GM18505 (cell line): Measurements from ENCODE around the gene RPL3.
"Not testable (repeated sequence)": the region's sequence is repeated elsewhere in the genome, so short reads cannot be mapped to it uniquely, and the experiment has no call there.

ENCODE experiments used
- ATAC-seq: cut with Tn5 transposase; IDR thresholded peaks from one replicate; pipeline ENCODE4 v1.9.1; 2021; ENCODE audit not compliant: unreplicated experiment
- POLR2A ChIP-seq: IDR thresholded peaks from 4 replicates; pipeline ENCODE4 v1.6.1; 2011; ENCODE audit warnings: borderline replicate concordance; ENCODE audit not compliant: insufficient read depth, insufficient read length; ENCODE audit errors: extremely low read depth

Gene RPL3

GRCh38 chr22:39319284-39320022 is at the start of gene RPL3:
TSS of gene RPL3 (minus strand) at chr22:39319623. CDS start at chr22:39319597, 26 bp downstream.
- ATAC-seq = peak; percentile 86

GRCh38 chr22:39369186-39369585 is 49.8 kb upstream of the RPL3 start:
- ATAC-seq = no peak
- no peak for TF ChIP-seq POLR2A

More at GRCh38 chr22:39319284-39320022, at the start of gene RPL3:
- TF ChIP-seq POLR2A = peak; percentile 100

GRCh38 chr22:39368461-39368911 is 49.1 kb upstream of the RPL3 start:
- TF ChIP-seq POLR2A = no peak
- no peak for ATAC-seq

GRCh38 chr22:39367035-39367434 is 47.6 kb upstream of the RPL3 start:
- no peak for ATAC-seq
- no peak for TF ChIP-seq POLR2A

DNA sequence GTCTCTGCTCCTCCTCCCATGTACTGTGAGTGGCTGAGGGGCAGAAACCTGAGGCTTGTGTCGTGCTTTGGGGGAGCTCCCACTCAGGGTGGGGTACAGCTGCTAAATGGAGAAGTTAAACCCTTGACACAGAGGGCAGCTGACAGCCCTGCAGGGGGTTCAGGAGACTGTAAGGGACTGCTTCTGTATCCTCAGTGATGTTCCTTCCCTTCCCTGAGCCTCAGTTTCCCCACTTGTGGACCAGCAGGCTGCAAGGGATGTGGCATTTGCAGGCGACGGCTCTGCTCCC is 46.0 kb upstream of the RPL3 start:
- no peak for TF ChIP-seq POLR2A
- no peak for ATAC-seq

DNA sequence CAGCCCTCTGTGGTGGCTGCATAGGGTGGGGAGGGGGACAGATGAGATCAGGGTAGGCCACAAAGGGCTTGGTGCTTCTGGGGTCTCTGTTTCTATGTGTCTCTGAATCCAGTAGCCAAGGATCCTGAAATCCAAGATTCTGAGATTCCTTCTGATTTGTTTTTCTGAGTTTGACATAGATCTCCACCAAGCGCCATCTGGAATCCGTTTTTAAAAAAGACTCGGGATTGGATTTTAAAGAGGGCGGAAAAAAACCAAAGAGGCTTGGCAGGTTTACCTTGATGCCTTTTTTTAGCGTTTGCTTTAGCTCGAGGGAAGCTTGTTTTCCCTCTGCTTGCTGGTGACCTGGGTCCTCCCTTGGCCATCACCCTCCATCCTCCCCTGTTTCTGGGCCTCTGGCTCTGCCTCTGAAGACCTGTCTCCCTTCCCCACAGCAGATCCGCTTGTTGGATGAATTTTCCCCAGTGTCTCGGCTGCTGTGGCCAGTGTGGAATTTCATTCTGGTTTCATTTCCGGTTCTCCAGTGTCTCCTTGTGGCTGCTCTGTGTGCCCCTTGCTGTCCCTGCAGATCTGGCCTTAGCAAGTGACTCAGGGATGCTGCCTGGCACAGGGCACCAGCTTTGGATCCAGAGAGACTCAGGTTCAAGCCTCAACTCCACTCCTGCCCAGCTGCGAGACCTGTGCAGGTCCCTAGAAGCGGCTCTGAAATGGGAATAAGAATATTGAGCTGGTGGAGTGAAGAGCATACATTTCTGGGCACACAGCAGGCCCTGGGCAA is 45.5 kb upstream of the RPL3 start:
- no peak for TF ChIP-seq POLR2A
- ATAC-seq = no peak

GRCh38 chr22:39363751-39364515 is 44.5 kb upstream of the RPL3 start:
- no peak for ATAC-seq
- no peak for TF ChIP-seq POLR2A

DNA sequence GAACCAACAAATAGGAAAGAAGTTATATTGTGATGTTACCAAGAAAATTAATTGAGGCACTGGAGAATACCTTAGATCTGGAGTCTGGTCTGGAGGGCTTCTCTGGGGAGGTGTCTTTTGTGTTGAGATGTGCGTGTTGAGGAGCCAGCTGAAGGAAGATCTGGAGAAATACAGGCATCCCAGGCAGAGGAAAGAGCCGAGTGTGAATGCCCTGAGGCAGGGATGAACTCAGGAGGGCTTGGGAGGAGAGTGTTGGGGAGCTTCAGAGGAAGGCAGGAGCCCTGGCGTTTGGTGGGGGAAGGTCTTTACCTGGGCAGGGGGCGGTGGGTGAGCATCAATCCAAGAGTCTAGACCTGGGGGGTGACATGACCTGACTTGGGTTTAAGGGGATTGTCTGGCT is 43.5 kb upstream of the RPL3 start:
- no peak for ATAC-seq
- TF ChIP-seq POLR2A = no peak

DNA sequence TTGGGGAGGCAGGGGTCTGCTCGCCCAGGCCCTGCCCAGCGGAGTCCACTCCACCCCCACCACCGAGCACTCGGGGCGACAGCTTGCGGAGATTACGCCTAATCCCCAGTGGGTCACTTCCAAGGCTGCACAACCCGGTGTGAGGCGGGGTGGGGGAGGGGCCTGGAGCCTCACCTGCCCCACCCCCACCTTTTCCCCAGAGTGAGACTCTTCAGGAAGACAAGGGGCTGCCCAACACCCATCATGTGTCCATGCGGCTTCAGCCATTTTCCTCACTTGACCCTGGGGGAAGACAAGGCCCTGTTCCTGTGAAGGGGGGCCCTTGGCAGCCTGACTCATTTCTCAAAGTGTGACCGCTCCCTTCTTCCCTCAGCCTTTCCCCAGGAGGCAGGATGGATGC is 42.8 kb upstream of the RPL3 start:
- no peak for ATAC-seq
- no peak for TF ChIP-seq POLR2A

GRCh38 chr22:39361496-39361895 is 42.1 kb upstream of the RPL3 start:
- ATAC-seq = no peak
- no peak for TF ChIP-seq POLR2A

GRCh38 chr22:39360674-39361413 is 41.4 kb upstream of the RPL3 start:
- no peak for TF ChIP-seq POLR2A
- no peak for ATAC-seq

- TF ChIP-seq POLR2A = no peak
- ATAC-seq = no peak
Measured at GRCh38 chr22:39360242-39360641, 40.8 kb upstream of the RPL3 start.

DNA sequence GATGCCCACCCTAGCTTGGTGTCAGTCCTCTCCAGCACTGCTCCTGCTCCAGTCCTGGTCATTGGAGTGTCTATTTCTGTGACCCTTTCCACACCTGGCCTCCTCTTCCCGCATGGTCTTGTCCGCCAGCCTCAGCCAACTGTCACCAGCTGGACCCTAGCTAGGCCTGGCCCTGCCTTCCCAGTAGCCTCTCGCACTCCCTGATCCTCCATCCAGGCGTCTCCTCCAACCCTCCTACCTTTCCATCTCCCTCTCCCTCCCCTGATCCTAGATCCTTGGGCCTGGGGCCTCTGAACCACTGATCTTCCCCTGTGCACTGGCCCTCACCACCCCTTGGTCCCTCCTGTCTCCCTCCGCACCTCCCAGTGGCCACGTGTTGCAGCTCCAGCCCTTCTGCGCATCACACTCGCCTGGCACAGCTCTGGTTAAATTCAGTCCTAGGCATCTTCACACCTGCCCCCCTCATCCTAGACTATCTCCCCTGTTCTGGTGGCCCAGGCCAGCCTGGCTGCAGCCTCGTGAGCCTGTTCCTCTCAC is 40.3 kb upstream of the RPL3 start:
- no peak for TF ChIP-seq POLR2A
- no peak for ATAC-seq

GRCh38 chr22:39358197-39358596 is 38.8 kb upstream of the RPL3 start:
- ATAC-seq = not testable (repeated sequence)

- not testable (repeated sequence) for ATAC-seq
Measured at GRCh38 chr22:39357110-39358108, 38.0 kb upstream of the RPL3 start.
